SK-N-SH treated with all-trans-retinoic acid at 6 μM for 48 hours (cell line): Measurements from ENCODE around the gene PPA2.

Source experiments
- ATAC-seq: fragments of 200-7000 bp; cut with Tn5 transposase; 3 replicates; pipeline ENCODE4 v1.9.1; 2020; ENCODE audit warnings: mild to moderate bottlenecking, moderate library complexity
- ARNTL ChIP-seq: fragments of 450-650 bp; formaldehyde crosslinking; IDR thresholded peaks from 2 replicates; pipeline ENCODE4 v1.5.0; 2020; ENCODE audit warnings: low read depth, mild to moderate bottlenecking, moderate library complexity, borderline replicate concordance
- BACH2 ChIP-seq: fragments of 250-450 bp; sonication (Bioruptor Pico); IDR thresholded peaks from 2 replicates; pipeline ENCODE4 v1.9.0; 2021; ENCODE audit warnings: mild to moderate bottlenecking, borderline replicate concordance
- CSDC2 ChIP-seq: fragments of 250-450 bp; sonication (Bioruptor Pico); IDR thresholded peaks from 2 replicates; pipeline ENCODE4 v1.5.0; 2020; ENCODE audit warnings: mild to moderate bottlenecking, moderate library complexity
- ESRRG ChIP-seq: fragments of 250-450 bp; sonication (Bioruptor Pico); IDR thresholded peaks from 2 replicates; pipeline ENCODE4 v1.6.1; 2021; ENCODE audit warnings: mild to moderate bottlenecking
- GLIS3 ChIP-seq: fragments of 250-450 bp; sonication (Bioruptor Pico); IDR thresholded peaks from 2 replicates; pipeline ENCODE4 v1.5.0; 2020; ENCODE audit warnings: mild to moderate bottlenecking, moderate library complexity
- OSR1 ChIP-seq: fragments of 250-450 bp; sonication (Bioruptor Pico); IDR thresholded peaks from 2 replicates; pipeline ENCODE4 v1.8.0; 2022; ENCODE audit warnings: moderate library complexity, mild to moderate bottlenecking, inconsistent platforms
- PPARA ChIP-seq: fragments of 250-450 bp; sonication (Bioruptor Pico); IDR thresholded peaks from 2 replicates; pipeline ENCODE4 v1.5.0; 2020; ENCODE audit warnings: mild to moderate bottlenecking, borderline replicate concordance
- SNAI2 ChIP-seq: fragments of 250-450 bp; sonication (Bioruptor Pico); IDR thresholded peaks from 2 replicates; pipeline ENCODE4 v1.5.0; 2020; ENCODE audit warnings: mild to moderate bottlenecking, moderate library complexity
- TOX ChIP-seq: fragments of 250-450 bp; sonication (Bioruptor Pico); IDR thresholded peaks from 2 replicates; pipeline ENCODE4 v1.8.0; 2021; ENCODE audit warnings: mild to moderate bottlenecking, moderate library complexity, borderline replicate concordance
- ZC3H10 ChIP-seq: fragments of 250-450 bp; sonication (Bioruptor Pico); IDR thresholded peaks from 2 replicates; pipeline ENCODE4 v1.5.1; 2021; ENCODE audit warnings: mild to moderate bottlenecking, moderate library complexity
- ZFP3 ChIP-seq: fragments of 250-450 bp; sonication (Bioruptor Pico); IDR thresholded peaks from 2 replicates; pipeline ENCODE4 v1.5.0; 2020; ENCODE audit warnings: mild to moderate bottlenecking, moderate library complexity
- ZFP30 ChIP-seq: fragments of 450-650 bp; formaldehyde crosslinking; IDR thresholded peaks from 2 replicates; pipeline ENCODE4 v1.5.0; 2022; ENCODE audit warnings: mild to moderate bottlenecking, moderate library complexity
- ZNF565 ChIP-seq: fragments of 450-650 bp; formaldehyde crosslinking; conservative IDR thresholded peaks from 2 replicates; pipeline ENCODE4 v1.5.0; 2020; ENCODE audit warnings: low read depth, mild to moderate bottlenecking, moderate library complexity
- ZNF70 ChIP-seq: fragments of 450-650 bp; formaldehyde crosslinking; IDR thresholded peaks from 2 replicates; pipeline ENCODE4 v1.5.0; 2020; ENCODE audit warnings: mild to moderate bottlenecking, moderate library complexity
- ZNF8 ChIP-seq: fragments of 450-650 bp; formaldehyde crosslinking; IDR thresholded peaks from 2 replicates; pipeline ENCODE4 v1.5.0; 2020; ENCODE audit warnings: mild to moderate bottlenecking, moderate library complexity
- TF ChIP-seq, protein P1 (sequence below): fragments of 250-450 bp; sonication (Bioruptor Pico); IDR thresholded peaks from 2 replicates; pipeline ENCODE4 v1.5.0; 2020; ENCODE audit warnings: mild to moderate bottlenecking, moderate library complexity
- TF ChIP-seq, protein P2 (sequence below): fragments of 250-450 bp; sonication (Bioruptor Pico); IDR thresholded peaks from 2 replicates; pipeline ENCODE4 v1.5.1; 2021; ENCODE audit warnings: mild to moderate bottlenecking, moderate library complexity
- TF ChIP-seq, protein P3 (sequence below): fragments of 250-450 bp; sonication (Bioruptor Pico); IDR thresholded peaks from 2 replicates; pipeline ENCODE4 v1.5.1; 2020; ENCODE audit warnings: low read depth, mild to moderate bottlenecking, moderate library complexity
- TF ChIP-seq, protein P4 (sequence below): fragments of 250-450 bp; sonication (Bioruptor Pico); IDR thresholded peaks from 2 replicates; pipeline ENCODE4 v1.8.0; 2021; ENCODE audit warnings: low read depth, mild to moderate bottlenecking, moderate library complexity, borderline replicate concordance
- TF ChIP-seq, protein P5 (sequence below): fragments of 250-450 bp; sonication (Bioruptor Pico); IDR thresholded peaks from 2 replicates; pipeline ENCODE4 v1.8.0; 2020; ENCODE audit warnings: mild to moderate bottlenecking, moderate library complexity, borderline replicate concordance

PPA2 gene

DNA sequence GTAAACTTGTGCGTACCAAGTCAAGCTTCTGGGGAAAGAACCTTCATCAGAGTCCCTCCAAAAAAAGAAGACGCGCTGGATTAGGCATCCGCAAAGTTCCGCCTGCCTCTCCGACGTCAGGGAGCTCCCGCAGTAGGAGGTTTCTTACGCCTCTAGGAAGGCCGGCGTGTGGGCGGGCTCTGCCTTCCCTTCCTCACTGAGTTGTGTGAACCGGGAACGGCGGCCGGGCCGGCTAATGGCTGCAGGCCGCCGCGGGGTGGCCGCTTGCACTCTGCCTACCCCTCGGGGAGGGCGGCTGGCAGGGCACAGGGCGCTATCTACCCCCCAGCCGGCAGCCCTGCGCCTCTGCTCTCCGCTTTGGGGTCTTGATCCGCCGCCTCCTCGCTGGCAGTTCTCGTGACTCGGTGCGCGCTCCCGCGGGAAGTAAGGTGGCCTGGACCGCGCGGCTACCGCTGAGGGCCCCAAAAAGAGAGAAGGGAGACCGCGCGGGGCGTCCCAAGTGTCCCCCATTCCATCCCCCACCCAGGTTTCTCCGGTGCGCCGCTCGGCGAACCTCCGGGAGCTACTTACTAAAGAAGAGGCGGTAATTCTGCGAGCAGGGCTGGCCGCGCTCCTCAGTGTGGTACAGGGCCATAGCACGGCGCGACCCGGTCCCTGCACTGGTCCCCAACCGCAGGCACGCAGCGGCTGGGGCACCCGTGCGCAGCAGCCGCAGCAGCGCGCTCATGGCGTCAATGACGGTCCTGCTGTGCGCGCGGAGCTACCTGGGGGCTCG is at the start of gene PPA2:
PPA2 (minus strand) TSS at position 739 of the 775 bp plus-strand sequence; CDS start at position 727, 12 bp downstream.
- TF ChIP-seq, protein P1, sequence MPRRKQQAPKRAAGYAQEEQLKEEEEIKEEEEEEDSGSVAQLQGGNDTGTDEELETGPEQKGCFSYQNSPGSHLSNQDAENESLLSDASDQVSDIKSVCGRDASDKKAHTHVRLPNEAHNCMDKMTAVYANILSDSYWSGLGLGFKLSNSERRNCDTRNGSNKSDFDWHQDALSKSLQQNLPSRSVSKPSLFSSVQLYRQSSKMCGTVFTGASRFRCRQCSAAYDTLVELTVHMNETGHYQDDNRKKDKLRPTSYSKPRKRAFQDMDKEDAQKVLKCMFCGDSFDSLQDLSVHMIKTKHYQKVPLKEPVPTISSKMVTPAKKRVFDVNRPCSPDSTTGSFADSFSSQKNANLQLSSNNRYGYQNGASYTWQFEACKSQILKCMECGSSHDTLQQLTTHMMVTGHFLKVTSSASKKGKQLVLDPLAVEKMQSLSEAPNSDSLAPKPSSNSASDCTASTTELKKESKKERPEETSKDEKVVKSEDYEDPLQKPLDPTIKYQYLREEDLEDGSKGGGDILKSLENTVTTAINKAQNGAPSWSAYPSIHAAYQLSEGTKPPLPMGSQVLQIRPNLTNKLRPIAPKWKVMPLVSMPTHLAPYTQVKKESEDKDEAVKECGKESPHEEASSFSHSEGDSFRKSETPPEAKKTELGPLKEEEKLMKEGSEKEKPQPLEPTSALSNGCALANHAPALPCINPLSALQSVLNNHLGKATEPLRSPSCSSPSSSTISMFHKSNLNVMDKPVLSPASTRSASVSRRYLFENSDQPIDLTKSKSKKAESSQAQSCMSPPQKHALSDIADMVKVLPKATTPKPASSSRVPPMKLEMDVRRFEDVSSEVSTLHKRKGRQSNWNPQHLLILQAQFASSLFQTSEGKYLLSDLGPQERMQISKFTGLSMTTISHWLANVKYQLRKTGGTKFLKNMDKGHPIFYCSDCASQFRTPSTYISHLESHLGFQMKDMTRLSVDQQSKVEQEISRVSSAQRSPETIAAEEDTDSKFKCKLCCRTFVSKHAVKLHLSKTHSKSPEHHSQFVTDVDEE (CRISPR knock-in tag), result peak; percentile 53; the same call in 1 of the 2 replicates
- TF ChIP-seq ZFP30 (CRISPR knock-in tag) (no peak), ZFP3 (CRISPR knock-in tag) (peak; percentile 65; the same call in 1 of the 2 replicates)
- TF ChIP-seq, all 23 proteins: peak for 2
- ATAC-seq, result peak; percentile 93

DNA sequence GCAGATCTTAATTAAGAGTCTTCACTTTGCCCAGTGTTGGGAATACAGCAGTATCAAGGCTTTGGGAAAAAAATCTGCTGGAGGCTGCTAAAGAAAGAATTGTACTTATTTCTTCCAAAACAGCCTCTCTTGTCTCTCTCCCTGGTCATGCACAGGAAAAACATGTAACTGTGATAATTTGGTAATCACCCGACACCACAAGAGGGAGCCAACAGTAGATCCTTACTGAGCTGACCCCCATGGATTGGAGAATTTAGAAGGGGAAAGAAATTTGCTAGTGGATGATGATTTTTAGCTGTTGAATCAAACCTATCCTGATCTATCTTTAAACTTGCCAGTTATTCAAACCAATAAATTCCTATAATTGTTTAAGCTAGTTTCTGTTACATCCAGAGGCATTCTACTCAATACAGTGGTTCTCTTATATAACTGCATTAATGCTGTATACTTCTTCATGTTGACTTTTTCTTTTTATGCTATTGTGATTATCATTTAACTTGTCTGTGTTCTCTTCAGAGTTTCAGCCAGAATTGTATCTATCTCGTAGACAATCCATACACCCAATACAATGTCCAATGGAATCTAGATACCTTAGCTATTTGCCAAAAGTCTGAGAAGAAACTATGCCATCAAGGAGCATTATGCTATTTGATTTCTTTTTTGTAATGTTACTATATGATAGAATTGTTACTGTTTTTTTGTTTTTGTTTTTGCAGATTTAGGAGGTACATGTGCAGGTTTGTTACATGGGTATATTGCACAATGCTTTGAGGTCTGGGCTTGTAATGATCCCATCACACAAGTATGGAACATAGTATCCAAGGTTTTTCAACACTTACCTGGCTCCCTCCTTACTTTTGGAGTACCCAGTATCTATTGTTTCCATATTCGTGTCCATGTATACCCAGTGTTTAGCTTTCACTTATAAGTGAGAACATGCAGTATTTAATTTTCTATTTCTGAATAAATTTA is 47.2 kb upstream of the PPA2 start:
- TF ChIP-seq ZNF565 (CRISPR knock-in tag) (no peak), ZFP30 (CRISPR knock-in tag) (no peak), ZFP3 (CRISPR knock-in tag) (no peak), ZNF70 (no peak), PPARA (CRISPR knock-in tag) (no peak), ESRRG (CRISPR knock-in tag) (no peak), SNAI2 (no peak), CSDC2 (CRISPR knock-in tag) (no peak), ZC3H10 (CRISPR knock-in tag) (no peak), BACH2 (CRISPR knock-in tag) (no peak), GLIS3 (CRISPR knock-in tag) (no peak), TOX (CRISPR knock-in tag) (no peak), OSR1 (CRISPR knock-in tag) (no peak), ZNF8 (CRISPR knock-in tag) (no peak), ARNTL (CRISPR knock-in tag) (no peak)
- TF ChIP-seq, protein P1 (CRISPR knock-in tag), result no peak
- TF ChIP-seq, protein P2, sequence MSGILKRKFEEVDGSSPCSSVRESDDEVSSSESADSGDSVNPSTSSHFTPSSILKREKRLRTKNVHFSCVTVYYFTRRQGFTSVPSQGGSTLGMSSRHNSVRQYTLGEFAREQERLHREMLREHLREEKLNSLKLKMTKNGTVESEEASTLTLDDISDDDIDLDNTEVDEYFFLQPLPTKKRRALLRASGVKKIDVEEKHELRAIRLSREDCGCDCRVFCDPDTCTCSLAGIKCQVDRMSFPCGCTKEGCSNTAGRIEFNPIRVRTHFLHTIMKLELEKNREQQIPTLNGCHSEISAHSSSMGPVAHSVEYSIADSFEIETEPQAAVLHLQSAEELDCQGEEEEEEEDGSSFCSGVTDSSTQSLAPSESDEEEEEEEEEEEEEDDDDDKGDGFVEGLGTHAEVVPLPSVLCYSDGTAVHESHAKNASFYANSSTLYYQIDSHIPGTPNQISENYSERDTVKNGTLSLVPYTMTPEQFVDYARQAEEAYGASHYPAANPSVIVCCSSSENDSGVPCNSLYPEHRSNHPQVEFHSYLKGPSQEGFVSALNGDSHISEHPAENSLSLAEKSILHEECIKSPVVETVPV, result no peak
- TF ChIP-seq, protein P3, sequence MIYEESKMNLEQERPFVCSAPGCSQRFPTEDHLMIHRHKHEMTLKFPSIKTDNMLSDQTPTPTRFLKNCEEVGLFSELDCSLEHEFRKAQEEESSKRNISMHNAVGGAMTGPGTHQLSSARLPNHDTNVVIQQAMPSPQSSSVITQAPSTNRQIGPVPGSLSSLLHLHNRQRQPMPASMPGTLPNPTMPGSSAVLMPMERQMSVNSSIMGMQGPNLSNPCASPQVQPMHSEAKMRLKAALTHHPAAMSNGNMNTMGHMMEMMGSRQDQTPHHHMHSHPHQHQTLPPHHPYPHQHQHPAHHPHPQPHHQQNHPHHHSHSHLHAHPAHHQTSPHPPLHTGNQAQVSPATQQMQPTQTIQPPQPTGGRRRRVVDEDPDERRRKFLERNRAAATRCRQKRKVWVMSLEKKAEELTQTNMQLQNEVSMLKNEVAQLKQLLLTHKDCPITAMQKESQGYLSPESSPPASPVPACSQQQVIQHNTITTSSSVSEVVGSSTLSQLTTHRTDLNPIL, result no peak
- TF ChIP-seq, protein P4, sequence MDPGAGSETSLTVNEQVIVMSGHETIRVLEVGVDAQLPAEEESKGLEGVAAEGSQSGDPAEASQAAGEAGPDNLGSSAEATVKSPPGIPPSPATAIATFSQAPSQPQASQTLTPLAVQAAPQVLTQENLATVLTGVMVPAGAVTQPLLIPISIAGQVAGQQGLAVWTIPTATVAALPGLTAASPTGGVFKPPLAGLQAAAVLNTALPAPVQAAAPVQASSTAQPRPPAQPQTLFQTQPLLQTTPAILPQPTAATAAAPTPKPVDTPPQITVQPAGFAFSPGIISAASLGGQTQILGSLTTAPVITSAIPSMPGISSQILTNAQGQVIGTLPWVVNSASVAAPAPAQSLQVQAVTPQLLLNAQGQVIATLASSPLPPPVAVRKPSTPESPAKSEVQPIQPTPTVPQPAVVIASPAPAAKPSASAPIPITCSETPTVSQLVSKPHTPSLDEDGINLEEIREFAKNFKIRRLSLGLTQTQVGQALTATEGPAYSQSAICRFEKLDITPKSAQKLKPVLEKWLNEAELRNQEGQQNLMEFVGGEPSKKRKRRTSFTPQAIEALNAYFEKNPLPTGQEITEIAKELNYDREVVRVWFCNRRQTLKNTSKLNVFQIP, result no peak
- TF ChIP-seq, protein P5, sequence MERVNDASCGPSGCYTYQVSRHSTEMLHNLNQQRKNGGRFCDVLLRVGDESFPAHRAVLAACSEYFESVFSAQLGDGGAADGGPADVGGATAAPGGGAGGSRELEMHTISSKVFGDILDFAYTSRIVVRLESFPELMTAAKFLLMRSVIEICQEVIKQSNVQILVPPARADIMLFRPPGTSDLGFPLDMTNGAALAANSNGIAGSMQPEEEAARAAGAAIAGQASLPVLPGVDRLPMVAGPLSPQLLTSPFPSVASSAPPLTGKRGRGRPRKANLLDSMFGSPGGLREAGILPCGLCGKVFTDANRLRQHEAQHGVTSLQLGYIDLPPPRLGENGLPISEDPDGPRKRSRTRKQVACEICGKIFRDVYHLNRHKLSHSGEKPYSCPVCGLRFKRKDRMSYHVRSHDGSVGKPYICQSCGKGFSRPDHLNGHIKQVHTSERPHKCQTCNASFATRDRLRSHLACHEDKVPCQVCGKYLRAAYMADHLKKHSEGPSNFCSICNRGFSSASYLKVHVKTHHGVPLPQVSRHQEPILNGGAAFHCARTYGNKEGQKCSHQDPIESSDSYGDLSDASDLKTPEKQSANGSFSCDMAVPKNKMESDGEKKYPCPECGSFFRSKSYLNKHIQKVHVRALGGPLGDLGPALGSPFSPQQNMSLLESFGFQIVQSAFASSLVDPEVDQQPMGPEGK (CRISPR knock-in tag), result no peak
- ATAC-seq, result peak; percentile 93
